ENCODE results near the gene LRRC7.

LRRC7 gene

GRCh38 chr1:69567652-69568420 lies at the start of gene LRRC7:
LRRC7 (plus strand) TSS chr1:69567922; CDS start chr1:69568640, 718 bp downstream.
- DNase-seq, result peak; percentile 41 to 49

- DNase-seq, result no peak
These were observed 48.7 kb upstream of the LRRC7 start for GRCh38 chr1:69519006-69519405.

GRCh38 chr1:69520326-69520725 lies 47.4 kb upstream of the LRRC7 start:
- DNase-seq, result no peak

GRCh38 chr1:69523032-69523431 lies 44.7 kb upstream of the LRRC7 start:
- DNase-seq, result no peak

GRCh38 chr1:69523461-69523860 lies 44.3 kb upstream of the LRRC7 start:
- DNase-seq, result no peak

- DNase-seq, result no peak
These were observed 43.7 kb upstream of the LRRC7 start for GRCh38 chr1:69524015-69524414.

GRCh38 chr1:69527273-69527672 lies 40.4 kb upstream of the LRRC7 start:
- DNase-seq, result no peak

GRCh38 chr1:69528376-69528775 lies 39.3 kb upstream of the LRRC7 start:
- no peak for DNase-seq

GRCh38 chr1:69533343-69533742 lies 34.4 kb upstream of the LRRC7 start:
- DNase-seq, result no peak

GRCh38 chr1:69534829-69535228 lies 32.9 kb upstream of the LRRC7 start:
- DNase-seq, result no peak

GRCh38 chr1:69535490-69535889 lies 32.2 kb upstream of the LRRC7 start:
- no peak for DNase-seq

GRCh38 chr1:69540052-69540451 lies 27.7 kb upstream of the LRRC7 start:
- no peak for DNase-seq

DNA sequence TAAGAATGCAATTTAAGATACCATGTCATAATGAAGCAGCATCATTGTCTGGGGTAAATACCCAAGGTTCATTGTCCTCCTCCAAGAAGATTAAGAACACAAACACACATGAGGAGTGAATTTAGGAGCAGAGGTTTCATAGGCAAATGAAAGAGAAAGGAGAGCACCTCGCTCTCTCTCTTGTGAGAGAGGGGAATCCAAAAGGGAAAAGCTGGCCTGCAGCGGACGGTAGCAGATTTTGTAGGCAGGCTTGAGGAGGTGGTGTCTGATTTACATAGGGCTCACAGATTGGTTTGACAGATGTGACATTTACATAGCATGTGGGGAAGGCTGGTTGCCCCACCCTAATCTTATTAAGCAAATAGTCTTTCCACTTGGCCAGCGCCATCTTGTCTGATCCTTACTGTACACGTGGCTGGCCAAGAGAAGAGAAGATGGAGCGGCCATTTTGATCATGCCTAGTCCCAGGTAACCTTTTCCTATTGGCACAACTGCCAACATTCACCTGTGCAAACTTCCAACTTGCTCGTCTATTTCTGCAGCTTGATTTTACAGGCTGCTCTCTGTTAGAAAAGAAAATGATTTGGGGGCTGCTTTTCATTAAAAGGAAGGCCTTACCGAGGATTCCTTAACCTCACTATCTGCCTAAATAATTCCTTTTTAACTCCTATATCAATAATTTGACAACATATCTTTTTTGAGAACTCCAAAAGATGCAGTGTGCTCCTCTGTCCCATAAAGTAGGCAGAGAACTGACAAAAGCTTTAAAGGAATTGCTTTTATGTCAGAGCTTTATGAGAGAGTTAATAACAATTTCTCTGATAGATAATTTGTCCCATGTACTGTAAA lies 16.0 kb upstream of the LRRC7 start:
- DNase-seq, result no peak

DNA sequence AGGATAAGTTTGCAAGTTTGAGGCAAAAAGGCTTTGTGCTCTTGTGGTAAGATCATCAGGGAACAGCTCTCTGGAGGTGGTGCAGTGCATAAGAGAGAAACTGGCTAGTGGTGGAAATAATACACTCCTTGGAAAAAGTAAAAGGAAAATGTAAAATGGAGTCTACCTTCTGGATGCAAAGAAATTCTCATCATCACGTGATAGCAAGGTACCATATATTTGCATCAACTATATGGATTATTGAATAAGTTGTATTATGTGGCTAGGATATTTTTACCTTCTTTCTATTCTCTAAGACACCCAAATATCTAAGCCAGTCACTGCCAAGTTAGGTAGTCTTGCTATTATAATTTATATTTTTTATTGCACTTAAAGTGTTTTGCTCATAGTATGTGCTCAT lies 14.0 kb upstream of the LRRC7 start:
- DNase-seq, result no peak

- DNase-seq, result peak in 1 of 2 donors; percentile 27
These were observed 876 bp downstream of the LRRC7 start for GRCh38 chr1:69568421-69569174.

GRCh38 chr1:69569175-69569541 lies 1.4 kb downstream of the LRRC7 start:
- DNase-seq, result no peak

- DNase-seq, result peak; percentile 12 to 62
These were observed 2.0 kb downstream of the LRRC7 start for GRCh38 chr1:69569576-69570328.

DNA sequence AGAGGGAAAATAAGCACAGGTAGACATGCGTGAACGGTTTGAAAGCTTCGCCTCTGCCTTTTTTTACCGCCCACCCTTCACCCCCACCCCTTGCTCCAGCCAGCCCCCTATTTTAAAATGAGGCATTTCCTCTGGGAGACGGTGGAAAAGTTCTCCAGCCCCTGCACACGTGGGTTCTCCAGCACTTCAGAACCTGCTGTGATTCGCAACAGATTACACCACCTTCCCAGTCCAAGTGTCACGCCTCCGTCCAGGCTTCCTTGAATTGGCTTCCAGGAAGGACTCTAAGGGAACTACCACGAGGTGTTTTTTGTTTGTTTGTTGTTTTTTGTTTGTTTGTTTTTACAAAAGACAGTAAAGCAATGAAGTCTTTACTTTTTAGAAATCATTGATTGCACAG lies 2.6 kb downstream of the LRRC7 start:
- DNase-seq, result no peak

- DNase-seq, result no peak
These were observed 5.2 kb downstream of the LRRC7 start for GRCh38 chr1:69572921-69573320.

DNA sequence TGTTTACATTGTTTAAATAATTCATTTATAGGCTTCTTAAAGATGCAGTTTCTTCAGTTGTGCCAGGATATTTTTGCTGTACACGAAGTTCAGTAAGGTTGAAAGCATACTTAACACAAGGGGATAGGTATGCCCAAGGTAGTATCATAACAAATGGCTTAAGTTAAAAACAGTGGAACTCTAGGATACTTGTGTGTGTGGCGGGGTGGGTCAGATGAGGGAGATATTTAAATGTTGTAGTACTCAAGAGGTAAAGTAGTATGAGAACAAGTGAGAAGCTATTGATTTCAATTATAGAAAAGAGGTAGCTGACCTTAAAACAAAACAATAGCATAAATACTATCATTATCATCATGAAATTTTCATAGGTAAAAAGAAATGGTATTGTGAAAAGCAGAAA lies 6.2 kb downstream of the LRRC7 start:
- DNase-seq, result no peak

GRCh38 chr1:69585666-69586065 lies 17.9 kb downstream of the LRRC7 start:
- DNase-seq, result no peak

DNA sequence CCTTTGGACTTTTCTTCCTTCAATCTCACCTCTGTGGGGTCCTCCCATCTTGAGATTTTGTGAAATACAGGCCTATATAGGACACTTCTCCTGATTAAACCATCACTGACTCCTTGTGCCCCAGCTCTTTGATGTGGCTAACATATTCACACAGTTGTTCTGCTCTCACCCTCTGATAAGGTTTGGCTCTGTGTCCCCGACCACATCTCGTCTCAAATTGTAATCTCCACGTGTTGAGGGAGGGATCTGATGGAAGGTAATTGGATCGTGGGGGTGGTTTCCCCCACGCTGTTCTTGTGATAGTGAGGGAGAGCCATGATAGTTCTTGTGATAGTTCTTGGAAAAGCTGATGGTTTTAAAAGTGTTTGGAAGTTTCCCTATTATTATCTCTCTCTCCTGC lies 19.7 kb downstream of the LRRC7 start:
- no peak for DNase-seq

DNA sequence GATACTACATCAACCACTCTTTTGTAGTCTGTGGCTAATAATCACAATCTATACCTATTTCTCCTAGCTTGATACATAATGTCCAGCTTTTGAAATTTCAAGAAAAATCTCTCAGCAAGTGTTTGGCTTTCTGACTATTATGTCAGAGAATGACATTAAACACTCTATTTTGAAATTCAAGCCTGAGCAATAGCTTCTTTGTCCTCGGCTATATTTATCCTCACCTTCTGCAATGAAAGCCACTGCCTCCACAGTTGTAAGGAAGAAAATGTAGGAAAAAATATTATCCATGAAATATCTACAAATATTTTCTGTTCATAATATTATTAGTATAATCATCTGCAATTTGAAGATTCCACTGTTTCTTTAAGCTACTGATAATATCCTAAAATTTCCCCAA lies 22.1 kb downstream of the LRRC7 start:
- DNase-seq, result no peak
